Measurements from ENCODE around the gene MDFI. TPM values are rescaled to one million over a fixed set of nuclear protein-coding genes. Genes with fewer than 3 reads are reported as not detected.

MDFI gene
- polyA plus RNA-seq, 3 donors, result 30.6 to 65.1 (median 43.2) TPM

- no peak for DNase-seq (ENCODE audit: extremely low read depth in 1 of 11, low read depth in 9 of 11, low spot score in 4 of 11)
Measured at GRCh38 chr6:41691426-41692079, 53.3 kb downstream of the MDFI start.

- DNase-seq (ENCODE audit: extremely low read depth in 1 of 11, low read depth in 9 of 11, low spot score in 4 of 11), result no peak
Measured at GRCh38 chr6:41692080-41692675, 53.9 kb downstream of the MDFI start.

- no peak for DNase-seq (ENCODE audit: extremely low read depth in 1 of 11, low read depth in 9 of 11, low spot score in 4 of 11)
Measured at GRCh38 chr6:41692730-41693129, 54.5 kb downstream of the MDFI start.

GRCh38 chr6:41693281-41694240, 55.3 kb downstream of the MDFI start:
- no peak for DNase-seq (ENCODE audit: extremely low read depth in 1 of 11, low read depth in 9 of 11, low spot score in 4 of 11)

- DNase-seq (ENCODE audit: extremely low read depth in 1 of 11, low read depth in 9 of 11, low spot score in 4 of 11), result no peak
Measured at GRCh38 chr6:41694815-41695526, 56.7 kb downstream of the MDFI start.

- no peak for DNase-seq (ENCODE audit: extremely low read depth in 1 of 11, low read depth in 9 of 11, low spot score in 4 of 11)
Measured at GRCh38 chr6:41695825-41696224, 57.6 kb downstream of the MDFI start.

- DNase-seq (ENCODE audit: extremely low read depth in 1 of 11, low read depth in 9 of 11, low spot score in 4 of 11), result no peak
Measured at GRCh38 chr6:41696788-41697187, 58.5 kb downstream of the MDFI start.

- DNase-seq (ENCODE audit: extremely low read depth in 1 of 11, low read depth in 9 of 11, low spot score in 4 of 11), result no peak
Measured at GRCh38 chr6:41697861-41698781, 59.9 kb downstream of the MDFI start.

- DNase-seq (ENCODE audit: extremely low read depth in 1 of 11, low read depth in 9 of 11, low spot score in 4 of 11), result no peak
Measured at GRCh38 chr6:41699063-41699462, 60.8 kb downstream of the MDFI start.

GRCh38 chr6:41700463-41701347, 62.4 kb downstream of the MDFI start:
- DNase-seq (ENCODE audit: extremely low read depth in 1 of 11, low read depth in 9 of 11, low spot score in 4 of 11), result no peak

GRCh38 chr6:41702089-41702745, 63.9 kb downstream of the MDFI start:
- no peak for DNase-seq (ENCODE audit: extremely low read depth in 1 of 11, low read depth in 9 of 11, low spot score in 4 of 11)

GRCh38 chr6:41702771-41703494, 64.7 kb downstream of the MDFI start:
- DNase-seq (ENCODE audit: extremely low read depth in 1 of 11, low read depth in 9 of 11, low spot score in 4 of 11), result no peak

Measured in renal cortex interstitium (tissue), 11 donors.